Activated gamma-delta T cell treated with anti-CD3 and anti-CD28 coated beads, Interleukin-2, amount 50 U/mL, for 16 hours (primary cell): ENCODE data around the gene MAGEA4.
"Not testable (repeated sequence)": the region's sequence is repeated elsewhere in the genome, so short reads cannot be mapped to it uniquely, and the experiment has no call there.

ENCODE experiments used
- DNase-seq: peaks from one replicate; pipeline ENCODE4 v3.0.0-alpha.2; 2020; ENCODE audit warnings: low read depth

MAGEA4 gene

GRCh38 chrX:151912780-151913179 is at the start of gene MAGEA4:
Gene MAGEA4 (plus strand): TSS chrX:151912889. CDS start chrX:151923665, 10,776 bp downstream.
- DNase-seq = no peak

- DNase-seq = no peak
Measured at GRCh38 chrX:151870602-151871001, 42.1 kb upstream of the MAGEA4 start.

GRCh38 chrX:151871244-151871643 is 41.4 kb upstream of the MAGEA4 start:
- DNase-seq = no peak

GRCh38 chrX:151873096-151873495 is 39.6 kb upstream of the MAGEA4 start:
- DNase-seq = no peak

GRCh38 chrX:151875270-151876026 is 37.2 kb upstream of the MAGEA4 start:
- no peak for DNase-seq

- no peak for DNase-seq
Measured at GRCh38 chrX:151878574-151878973, 34.1 kb upstream of the MAGEA4 start.

- DNase-seq = no peak
Measured at GRCh38 chrX:151879856-151880255, 32.8 kb upstream of the MAGEA4 start.

GRCh38 chrX:151880895-151881294 is 31.8 kb upstream of the MAGEA4 start:
- no peak for DNase-seq

- DNase-seq = no peak
Measured at GRCh38 chrX:151889421-151889820, 23.3 kb upstream of the MAGEA4 start.

- no peak for DNase-seq
Measured at GRCh38 chrX:151896734-151897474, 15.8 kb upstream of the MAGEA4 start.

- no peak for DNase-seq
Measured at GRCh38 chrX:151899622-151900021, 13.1 kb upstream of the MAGEA4 start.

- no peak for DNase-seq
Measured at GRCh38 chrX:151901826-151902225, 10.9 kb upstream of the MAGEA4 start.

GRCh38 chrX:151902813-151903591 is 9.7 kb upstream of the MAGEA4 start:
- DNase-seq = no peak

GRCh38 chrX:151904989-151905388 is 7.7 kb upstream of the MAGEA4 start:
- no peak for DNase-seq

GRCh38 chrX:151912221-151912620 is 468 bp upstream of the MAGEA4 start:
- no peak for DNase-seq

- not testable (repeated sequence) for DNase-seq
Measured at GRCh38 chrX:151918736-151919135, 6.0 kb downstream of the MAGEA4 start.

GRCh38 chrX:151919610-151920009 is 6.9 kb downstream of the MAGEA4 start:
- no peak for DNase-seq

- DNase-seq = no peak
Measured at GRCh38 chrX:151920101-151920500, 7.4 kb downstream of the MAGEA4 start.

GRCh38 chrX:151920530-151920929 is 7.8 kb downstream of the MAGEA4 start:
- DNase-seq = no peak

- no peak for DNase-seq
Measured at GRCh38 chrX:151921292-151921691, 8.6 kb downstream of the MAGEA4 start.

GRCh38 chrX:151921866-151922265 is 9.2 kb downstream of the MAGEA4 start:
- DNase-seq = no peak

- no peak for DNase-seq
Measured at GRCh38 chrX:151922692-151923091, 10.0 kb downstream of the MAGEA4 start.

GRCh38 chrX:151923648-151924047 is 11.0 kb downstream of the MAGEA4 start:
- no peak for DNase-seq
